IMR-90 (cell line): ENCODE results near the gene KCNT2. TPM values are rescaled to one million over a fixed set of nuclear protein-coding genes. Genes with fewer than 3 reads are reported as not detected.

Experiments
- ATAC-seq: fragments of 200-7000 bp; cut with Tn5 transposase; 2 replicates; pipeline ENCODE4 v1.9.1; 2020; ENCODE audit warnings: low read depth, mild to moderate bottlenecking, moderate library complexity
- BruUV-seq: library from RNA; stranded (reverse); fragments of 400-500 nt; replicated peaks from 2 replicates; lab custom pipeline; 2021; lab: Mats Ljungman, UMichigan
- CTCF ChIA-PET: fragments of 300-600 bp; formaldehyde crosslinking; extraction: SDS; loops from one replicate; lab custom pipeline; 2021; ENCODE audit warnings: antibody characterized with exemption; lab: Yijun Ruan, JAX
- POLR2A ChIA-PET: fragments of 300-600 bp; sonication (Branson Sonifier 250); formaldehyde crosslinking; loops from one replicate; lab custom pipeline; 2022; ENCODE audit warnings: antibody characterized with exemption; ENCODE audit not compliant: unreplicated experiment; lab: Charles Lee
- DNase-seq: peaks from one replicate; pipeline ENCODE4 v3.0.0; 2013
- H2AFZ ChIP-seq: replicated peaks from 2 replicates; pipeline ENCODE3; 2013; ENCODE audit warnings: low read length, mild to moderate bottlenecking; ENCODE audit not compliant: poor library complexity
- H2AK5ac ChIP-seq: 2 replicates; pipeline ENCODE4 v1.6.1; 2013; ENCODE audit warnings: low read depth, low read length, inconsistent platforms
- H2AK9ac ChIP-seq: replicated peaks from 2 replicates; pipeline ENCODE3; 2013; ENCODE audit warnings: mild to moderate bottlenecking, low read depth, low read length, moderate library complexity; ENCODE audit not compliant: poor library complexity
- H2BK120ac ChIP-seq: 2 replicates; pipeline ENCODE4 v1.6.1; 2013; ENCODE audit warnings: low read depth, low read length, inconsistent platforms
- H2BK15ac ChIP-seq: 3 replicates; pipeline ENCODE4 v1.6.1; 2013; ENCODE audit warnings: low read depth, low read length, inconsistent platforms
- H2BK20ac ChIP-seq: 2 replicates; pipeline ENCODE4 v1.6.1; 2013; ENCODE audit warnings: low read depth, mild to moderate bottlenecking, inconsistent platforms, low read length, moderate library complexity
- H2BK5ac ChIP-seq: 2 replicates; pipeline ENCODE4 v1.6.1; 2013; ENCODE audit warnings: mild to moderate bottlenecking, low read depth, low read length, inconsistent platforms; ENCODE audit not compliant: poor library complexity, severe bottlenecking
- H3K14ac ChIP-seq: replicated peaks from 2 replicates; pipeline ENCODE4 v1.6.1; 2013; ENCODE audit warnings: low read depth, low read length, inconsistent platforms
- H3K18ac ChIP-seq: 2 replicates; pipeline ENCODE4 v1.6.1; 2013; ENCODE audit warnings: low read depth, low read length, control low read depth
- H3K23ac ChIP-seq: 2 replicates; pipeline ENCODE4 v1.6.1; 2013; ENCODE audit warnings: low read depth, low read length, inconsistent platforms
- H3K27ac ChIP-seq: 2 replicates; pipeline ENCODE4 v1.5.1; 2013; ENCODE audit warnings: mild to moderate bottlenecking, control low read depth, low read length; ENCODE audit not compliant: insufficient read depth
- H3K27me3 ChIP-seq: 2 replicates; pipeline ENCODE4 v1.6.1; 2013; ENCODE audit warnings: low read length; ENCODE audit not compliant: control insufficient read depth, insufficient read depth
- H3K36me3 ChIP-seq: 2 replicates; pipeline ENCODE4 v1.6.1; 2013; ENCODE audit warnings: low read length, mixed read lengths; ENCODE audit not compliant: control insufficient read depth, insufficient read depth
- H3K4ac ChIP-seq: 2 replicates; pipeline ENCODE4 v1.6.1; 2013; ENCODE audit warnings: low read depth, low read length, inconsistent platforms
- H3K4me1 ChIP-seq: 2 replicates; pipeline ENCODE4 v1.6.1; 2013; ENCODE audit warnings: low read length, mixed read lengths; ENCODE audit not compliant: control insufficient read depth, insufficient read depth
- H3K4me2 ChIP-seq: 2 replicates; pipeline ENCODE4 v1.6.1; 2013; ENCODE audit warnings: low read depth, mild to moderate bottlenecking, control low read depth, low read length, moderate library complexity
- H3K4me3 ChIP-seq: 2 replicates; pipeline ENCODE4 v1.5.1; 2013; ENCODE audit warnings: low read depth, mild to moderate bottlenecking, control low read depth, low read length, moderate library complexity; ENCODE audit not compliant: insufficient read depth
- H3K56ac ChIP-seq: 2 replicates; pipeline ENCODE4 v1.6.1; 2013; ENCODE audit warnings: low read length, inconsistent platforms; ENCODE audit not compliant: insufficient read depth; ENCODE audit errors: extremely low read depth
- H3K79me1 ChIP-seq, 2 experiments: 2 replicates each; pipeline ENCODE4 v1.6.1; 2013; ENCODE audit warnings: low read length in 2 of 2, inconsistent platforms in 1 of 2, low read depth in 1 of 2
- H3K9ac ChIP-seq: 2 replicates; pipeline ENCODE4 v1.6.1; 2013; ENCODE audit warnings: low read depth, low read length, control low read depth
- H3K9me1 ChIP-seq: 2 replicates; pipeline ENCODE4 v1.6.1; 2013; ENCODE audit warnings: low read length, inconsistent platforms; ENCODE audit not compliant: insufficient read depth
- H3K9me3 ChIP-seq: 2 replicates; pipeline ENCODE4 v1.6.1; 2013; ENCODE audit warnings: low read length; ENCODE audit not compliant: control insufficient read depth, insufficient read depth
- H4K20me1 ChIP-seq: 2 replicates; pipeline ENCODE4 v1.6.1; 2013; ENCODE audit warnings: low read length, inconsistent platforms; ENCODE audit not compliant: insufficient read depth
- H4K5ac ChIP-seq: 2 replicates; pipeline ENCODE4 v1.6.1; 2013; ENCODE audit warnings: mild to moderate bottlenecking, low read depth, low read length, control low read depth
- H4K8ac ChIP-seq, 2 experiments: 2 replicates each; pipeline ENCODE4 v1.6.1; 2013; ENCODE audit warnings: low read depth in 2 of 2, low read length in 2 of 2, control low read depth in 1 of 2, inconsistent platforms in 1 of 2
- H4K91ac ChIP-seq: 2 replicates; pipeline ENCODE4 v1.6.1; 2013; ENCODE audit warnings: low read depth, low read length, inconsistent platforms; ENCODE audit not compliant: insufficient read depth
- BHLHE40 ChIP-seq: fragments of 150-350 bp; IDR thresholded peaks from 2 replicates; pipeline ENCODE4 v1.6.1; 2016; ENCODE audit warnings: mild to moderate bottlenecking, low read depth, low read length
- CEBPB ChIP-seq: IDR thresholded peaks from 2 replicates; pipeline ENCODE4 v1.6.1; 2012; ENCODE audit warnings: low read depth, low read length, improper control_type of control experiment
- MAFK ChIP-seq: IDR thresholded peaks from 2 replicates; pipeline ENCODE4 v1.6.1; 2012; ENCODE audit warnings: low read depth, low read length, improper control_type of control experiment
- MXI1 ChIP-seq: IDR thresholded peaks from 2 replicates; pipeline ENCODE4 v1.6.1; 2012; ENCODE audit warnings: low read depth, mild to moderate bottlenecking, low read length, moderate library complexity, borderline replicate concordance
- NFE2L2 ChIP-seq: fragments of 150-350 bp; IDR thresholded peaks from 2 replicates; pipeline ENCODE4 v1.6.1; 2016; ENCODE audit warnings: low read depth, mild to moderate bottlenecking, low read length
- POLR2A ChIP-seq: IDR thresholded peaks from 2 replicates; pipeline ENCODE4 v1.6.1; 2012; ENCODE audit warnings: mild to moderate bottlenecking, low read depth, low read length
- RAD21 ChIP-seq: IDR thresholded peaks from 2 replicates; pipeline ENCODE4 v1.6.1; 2012; ENCODE audit warnings: low read length, improper control_type of control experiment
- RCOR1 ChIP-seq: IDR thresholded peaks from 2 replicates; pipeline ENCODE4 v1.6.1; 2012; ENCODE audit warnings: mild to moderate bottlenecking, low read length, improper control_type of control experiment; ENCODE audit not compliant: insufficient replicate concordance
- RFX5 ChIP-seq: IDR thresholded peaks from 2 replicates; pipeline ENCODE4 v1.8.0; 2012; ENCODE audit warnings: low read depth, mild to moderate bottlenecking, low read length, moderate library complexity
- SMC3 ChIP-seq: fragments of 150-350 bp; IDR thresholded peaks from 2 replicates; pipeline ENCODE4 v1.6.1; 2016; ENCODE audit warnings: low read depth, mild to moderate bottlenecking, antibody characterized with exemption, low read length, moderate library complexity
- WGBS, 2 experiments: methylation state at CpG; one replicate each; pipeline versions ENCODE4 v1.1.5 to v1.1.7; 2013; ENCODE audit warnings: missing lambda C conversion rate in 2 of 2; ENCODE audit not compliant: insufficient read length in 1 of 2; ENCODE audit errors: extremely low coverage in 2 of 2; 5-methylcytosine and 5-hydroxymethylcytosine counted together
- dilution Hi-C: fragments of 300-500 bp; cut with HindIII; formaldehyde crosslinking; loops from one replicate; pipeline ENCODE4 v1.14.3; 2018; ENCODE audit warnings: low sequenced_read_pairs; ENCODE audit not compliant: unreplicated experiment
- in situ Hi-C: fragments of 300-500 bp; cut with MboI; formaldehyde crosslinking; loops from 3 replicates; pipeline ENCODE4 v1.14.3; 2019; ENCODE audit warnings: low sequenced_read_pairs, inconsistent platforms, mixed read lengths
- intact Hi-C: fragments of 100-400 bp; cut with micrococcal nuclease; formaldehyde crosslinking; loops from 2 replicates; pipeline ENCODE4 v1.10.0; 2022
- polyA plus RNA-seq, 3 experiments: library from polyadenylated mRNA; depleted of rRNA; stranded (reverse); fragments of >200 nt; gene quantifications; 2 replicates each; pipeline ENCODE4 v1.2.3, GENCODE V29; 2012; ENCODE audit warnings: low replicate concordance in 1 of 3
- total RNA-seq: library from RNA; depleted of rRNA; stranded (reverse); fragments of >200 nt; gene quantifications from 2 replicates; pipeline ENCODE4 v1.2.3, GENCODE V29; 2012
- TF ChIP-seq, protein P1 (sequence below): fragments of 150-350 bp; IDR thresholded peaks from 2 replicates; pipeline ENCODE4 v1.6.1; 2016; ENCODE audit warnings: low read depth, mild to moderate bottlenecking, low read length, moderate library complexity, borderline replicate concordance
- TF ChIP-seq, protein P2 (sequence below): fragments of 150-350 bp; IDR thresholded peaks from 2 replicates; pipeline ENCODE4 v1.6.1; 2017; ENCODE audit warnings: mild to moderate bottlenecking, antibody characterized with exemption, low read length, low read depth
- TF ChIP-seq, protein P3 (sequence below): conservative IDR thresholded peaks from 2 replicates; pipeline ENCODE4 v1.5.1; 2012; ENCODE audit warnings: mild to moderate bottlenecking, low read depth, low read length, improper control_type of control experiment

The KCNT2 gene
- total and polyA plus RNA-seq, 2 of the 4 experiments (the other 2 are of a cell fraction) = 0.22 to 0.72 TPM

DNA sequence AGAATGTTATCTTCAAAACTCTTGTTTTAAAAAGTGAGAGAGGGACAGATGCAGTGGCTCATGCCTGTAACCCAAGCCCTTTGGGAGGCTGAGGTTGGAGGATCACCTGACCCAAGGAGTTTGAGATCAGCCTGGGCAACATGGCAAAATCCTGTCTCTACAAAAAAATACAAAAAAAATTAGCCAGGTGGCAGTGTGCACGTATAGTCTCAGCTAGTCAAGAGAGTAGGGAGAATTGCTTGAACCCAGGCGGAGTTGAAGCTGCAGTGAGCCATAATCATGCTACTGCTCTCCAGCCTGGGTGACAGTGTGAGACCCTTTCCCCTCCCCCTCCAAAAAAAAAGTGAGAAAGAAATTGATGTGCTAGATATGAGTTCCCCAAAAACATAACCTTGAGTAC is 131.0 kb downstream of the KCNT2 start:
- H2BK5ac ChIP-seq = no peak overlapping the region
- H3K4me1 ChIP-seq = no peaks in the 10 kb centered on the region
- H4K91ac ChIP-seq = no peak overlapping the region
- H3K9me3 ChIP-seq = no peaks in the 10 kb centered on the region
- no peak overlapping the region for H3K18ac ChIP-seq
- H2AFZ ChIP-seq = no peak overlapping the region
- no peak overlapping the region for H3K4me2 ChIP-seq
- ATAC-seq (no peak), DNase-seq (no peak)
- no peak overlapping the region for H2AK5ac ChIP-seq
- no peak overlapping the region for H3K4ac ChIP-seq
- H3K27ac ChIP-seq = no peak overlapping the region
- no peak overlapping the region for H2AK9ac ChIP-seq
- H4K20me1 ChIP-seq = no peaks in the 10 kb centered on the region
- no peak overlapping the region for H3K4me3 ChIP-seq
- TF ChIP-seq MAFK = no peak
- TF ChIP-seq RAD21 = no peak
- no peak for TF ChIP-seq CEBPB
- no peak for TF ChIP-seq MXI1
- no peak for TF ChIP-seq POLR2A
- no peak for TF ChIP-seq RCOR1
- TF ChIP-seq NFE2L2 = no peak
- no peak for TF ChIP-seq RFX5
- TF ChIP-seq, protein P1, sequence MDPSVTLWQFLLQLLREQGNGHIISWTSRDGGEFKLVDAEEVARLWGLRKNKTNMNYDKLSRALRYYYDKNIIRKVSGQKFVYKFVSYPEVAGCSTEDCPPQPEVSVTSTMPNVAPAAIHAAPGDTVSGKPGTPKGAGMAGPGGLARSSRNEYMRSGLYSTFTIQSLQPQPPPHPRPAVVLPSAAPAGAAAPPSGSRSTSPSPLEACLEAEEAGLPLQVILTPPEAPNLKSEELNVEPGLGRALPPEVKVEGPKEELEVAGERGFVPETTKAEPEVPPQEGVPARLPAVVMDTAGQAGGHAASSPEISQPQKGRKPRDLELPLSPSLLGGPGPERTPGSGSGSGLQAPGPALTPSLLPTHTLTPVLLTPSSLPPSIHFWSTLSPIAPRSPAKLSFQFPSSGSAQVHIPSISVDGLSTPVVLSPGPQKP = no peak
- TF ChIP-seq, protein P2, sequence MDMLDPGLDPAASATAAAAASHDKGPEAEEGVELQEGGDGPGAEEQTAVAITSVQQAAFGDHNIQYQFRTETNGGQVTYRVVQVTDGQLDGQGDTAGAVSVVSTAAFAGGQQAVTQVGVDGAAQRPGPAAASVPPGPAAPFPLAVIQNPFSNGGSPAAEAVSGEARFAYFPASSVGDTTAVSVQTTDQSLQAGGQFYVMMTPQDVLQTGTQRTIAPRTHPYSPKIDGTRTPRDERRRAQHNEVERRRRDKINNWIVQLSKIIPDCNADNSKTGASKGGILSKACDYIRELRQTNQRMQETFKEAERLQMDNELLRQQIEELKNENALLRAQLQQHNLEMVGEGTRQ = no peak
- TF ChIP-seq, protein P3, sequence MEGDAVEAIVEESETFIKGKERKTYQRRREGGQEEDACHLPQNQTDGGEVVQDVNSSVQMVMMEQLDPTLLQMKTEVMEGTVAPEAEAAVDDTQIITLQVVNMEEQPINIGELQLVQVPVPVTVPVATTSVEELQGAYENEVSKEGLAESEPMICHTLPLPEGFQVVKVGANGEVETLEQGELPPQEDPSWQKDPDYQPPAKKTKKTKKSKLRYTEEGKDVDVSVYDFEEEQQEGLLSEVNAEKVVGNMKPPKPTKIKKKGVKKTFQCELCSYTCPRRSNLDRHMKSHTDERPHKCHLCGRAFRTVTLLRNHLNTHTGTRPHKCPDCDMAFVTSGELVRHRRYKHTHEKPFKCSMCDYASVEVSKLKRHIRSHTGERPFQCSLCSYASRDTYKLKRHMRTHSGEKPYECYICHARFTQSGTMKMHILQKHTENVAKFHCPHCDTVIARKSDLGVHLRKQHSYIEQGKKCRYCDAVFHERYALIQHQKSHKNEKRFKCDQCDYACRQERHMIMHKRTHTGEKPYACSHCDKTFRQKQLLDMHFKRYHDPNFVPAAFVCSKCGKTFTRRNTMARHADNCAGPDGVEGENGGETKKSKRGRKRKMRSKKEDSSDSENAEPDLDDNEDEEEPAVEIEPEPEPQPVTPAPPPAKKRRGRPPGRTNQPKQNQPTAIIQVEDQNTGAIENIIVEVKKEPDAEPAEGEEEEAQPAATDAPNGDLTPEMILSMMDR = no peak
- TF ChIP-seq SMC3 = no peak
- no peak for TF ChIP-seq BHLHE40
- BruUV-seq = no TSS peak
- dilution Hi-C loops (no loop called here), intact Hi-C loops (no loop called here), in situ Hi-C loops (no loop called here)
- H2BK15ac ChIP-seq = no peak overlapping the region
- H3K9ac ChIP-seq = no peak overlapping the region
- no peaks in the 10 kb centered on the region for H3K27me3 ChIP-seq
- no peak overlapping the region for H2BK120ac ChIP-seq
- no peak overlapping the region for H2BK20ac ChIP-seq
- WGBS, 2 experiments = no CpG with 5 or more reads among the region's 2 CpGs
- no peak overlapping the region for H4K5ac ChIP-seq
- no peaks in the 10 kb centered on the region for H3K9me1 ChIP-seq
- no peaks in the 10 kb centered on the region for H3K79me1 ChIP-seq
- H4K8ac ChIP-seq = no peak overlapping the region
- H3K23ac ChIP-seq = no peak overlapping the region
- no peak overlapping the region for H3K14ac ChIP-seq
- H3K56ac ChIP-seq = no peak overlapping the region
- POLR2A ChIA-PET = interaction anchor here (0.6 kb wide), 1 partner anchor 210 kb away, joined by 3 read pairs; no protein-coding TSS in a partner anchor
- H3K36me3 ChIP-seq = no peaks in the 10 kb centered on the region
- CTCF ChIA-PET = no interaction called here
